HUDEP-2 (cell line): Measurements from ENCODE around the gene GDF7.

ENCODE experiments used
- DNase-seq, 76 experiments: peaks; one replicate each; lab custom pipeline; 2025; ENCODE audit not compliant: unreplicated experiment in 76 of 76; lab: John Stamatoyannopoulos, UW

Gene GDF7

DNA sequence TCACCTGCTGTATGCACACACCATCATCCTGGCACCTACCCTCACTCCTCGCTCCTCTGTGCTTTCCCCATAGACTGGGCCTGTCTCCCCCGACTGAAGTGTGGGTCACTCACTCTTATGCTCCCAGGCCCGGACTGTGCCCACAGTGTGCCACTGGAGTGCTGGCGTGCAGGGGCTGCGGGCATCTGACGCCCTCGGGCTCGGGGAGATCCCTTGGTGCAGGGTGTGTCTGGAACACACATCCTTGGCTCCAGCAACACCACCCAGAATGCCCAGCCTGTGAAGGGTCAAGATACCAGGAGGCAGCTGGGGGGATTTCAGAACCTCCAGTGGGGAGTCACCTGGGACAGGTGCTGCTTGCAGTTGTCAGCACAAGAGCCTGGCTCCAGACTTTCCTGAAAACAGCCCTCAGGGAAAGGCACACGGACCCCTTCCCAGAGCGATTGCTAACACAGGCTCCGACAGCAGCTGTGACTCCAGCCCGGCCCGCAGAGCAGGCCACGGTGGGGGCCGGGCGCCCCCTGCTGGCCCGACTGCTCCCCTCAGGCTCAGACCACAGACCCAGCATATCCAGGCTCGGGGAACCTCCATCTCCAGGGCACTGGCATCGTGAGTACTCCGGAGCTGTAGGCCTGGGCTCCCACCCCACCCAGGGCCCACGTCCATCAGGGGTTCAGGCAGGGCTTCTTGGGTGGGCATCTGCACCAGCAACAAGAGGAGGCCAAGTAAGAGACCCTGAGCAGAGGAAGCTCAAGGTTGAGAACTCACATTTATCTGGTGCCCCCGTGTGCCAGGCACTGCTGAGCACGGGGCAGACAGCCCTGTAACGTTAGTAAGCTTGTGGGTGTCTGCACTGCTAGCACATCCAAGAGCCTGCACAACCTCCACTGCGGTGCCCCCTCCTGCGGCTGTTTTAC is 24.6 kb upstream of the GDF7 start:
- DNase-seq, result peak in 65 of 76 experiments; percentile 2 to 79 (median 46)

DNA sequence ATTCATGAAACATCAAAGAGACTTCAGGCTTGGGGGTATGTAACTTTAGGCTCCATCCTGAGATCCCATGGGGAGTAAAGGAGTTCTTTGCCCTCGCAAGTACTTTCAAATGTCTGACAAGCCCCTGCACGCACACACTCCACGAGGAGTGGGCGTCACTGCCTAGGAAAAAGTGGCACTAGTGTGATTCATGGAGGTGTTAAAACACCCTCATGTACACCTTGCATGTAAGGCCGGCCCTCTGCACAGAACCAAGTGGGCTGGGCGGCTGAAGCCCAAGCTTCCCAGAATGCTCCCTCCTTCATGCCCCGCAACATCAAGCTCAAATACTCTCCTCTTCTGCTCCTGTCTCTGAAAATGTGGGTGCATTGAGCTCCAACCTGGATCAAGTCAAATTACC is 23.9 kb upstream of the GDF7 start:
- DNase-seq, result no peak

DNA sequence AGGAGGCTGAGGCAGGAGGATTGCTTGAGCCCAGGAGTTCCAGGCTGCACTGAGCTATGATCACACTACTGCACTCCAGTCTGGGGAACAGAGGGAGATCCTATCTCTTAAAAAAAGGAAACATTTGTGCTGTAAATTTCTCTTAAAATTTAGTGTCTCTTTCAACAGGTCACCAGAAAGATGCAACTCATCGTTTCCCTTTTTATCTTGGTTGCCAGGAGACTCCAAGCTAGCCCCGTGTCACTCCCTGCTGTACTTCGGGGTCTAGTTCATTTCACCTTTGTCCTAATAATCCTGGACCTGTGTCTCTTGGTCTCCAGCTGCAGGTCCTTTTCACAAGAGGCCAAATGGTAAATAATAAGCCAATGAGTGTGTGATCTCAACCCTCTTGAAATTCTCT is 23.1 kb upstream of the GDF7 start:
- no peak for DNase-seq

DNA sequence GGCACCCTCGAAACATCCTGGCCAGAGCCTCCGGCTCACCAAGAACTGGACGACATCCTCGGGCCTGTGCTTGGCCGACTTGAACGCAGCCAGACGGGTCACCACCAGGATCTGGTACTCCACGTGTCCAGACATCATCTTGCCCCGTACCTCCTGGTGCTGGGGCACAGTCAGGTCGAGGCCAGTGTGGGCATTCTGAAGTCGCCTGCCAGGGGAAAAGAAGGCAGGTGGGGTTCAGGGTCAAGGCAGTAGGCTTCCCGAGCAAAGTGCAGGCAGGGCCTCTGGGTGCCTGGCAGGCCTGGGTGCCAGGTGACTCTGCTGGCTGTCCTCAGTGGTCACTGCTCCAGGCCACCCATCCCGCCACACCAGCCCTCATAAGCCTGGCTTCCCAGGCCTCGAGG is 21.6 kb upstream of the GDF7 start:
- DNase-seq, result no peak

DNA sequence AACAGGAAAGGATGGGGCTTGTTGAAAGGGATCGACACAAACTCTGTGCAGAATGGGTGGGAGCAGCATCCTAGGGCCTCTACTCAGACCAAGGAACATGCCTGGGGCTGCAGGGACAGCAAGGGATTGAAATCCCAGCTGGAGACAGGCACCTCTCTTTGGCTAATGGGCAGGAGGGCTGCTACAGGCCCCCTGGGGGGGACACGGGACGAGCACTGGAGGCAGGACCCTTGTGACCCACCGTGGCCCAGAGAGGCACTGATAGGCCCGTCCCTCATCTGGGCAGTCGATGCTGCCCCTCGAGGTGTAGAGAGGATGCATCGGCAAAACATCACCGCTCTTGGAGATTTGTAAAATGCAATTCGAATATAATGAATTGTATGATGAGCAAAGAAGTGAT is 21.2 kb upstream of the GDF7 start:
- no peak for DNase-seq

DNA sequence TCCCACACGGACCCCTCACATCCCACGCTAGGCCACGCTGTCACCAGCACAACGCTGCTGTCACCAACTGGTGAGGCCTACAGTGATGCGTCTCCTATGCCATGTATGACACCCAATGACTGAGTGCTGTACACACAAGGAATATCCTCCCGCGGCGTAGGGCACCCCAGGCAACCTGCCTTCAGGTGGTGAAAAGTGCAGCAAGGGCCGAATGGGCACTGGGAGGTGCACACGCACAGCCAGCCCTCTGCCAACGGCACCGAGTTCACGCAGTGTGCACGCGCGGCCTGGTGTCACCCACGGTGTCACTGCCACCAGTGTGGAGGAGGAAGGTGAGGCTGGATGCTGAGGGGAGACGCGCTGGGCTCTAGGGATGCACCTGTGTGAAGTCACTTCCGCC is 20.5 kb upstream of the GDF7 start:
- DNase-seq, result no peak

DNA sequence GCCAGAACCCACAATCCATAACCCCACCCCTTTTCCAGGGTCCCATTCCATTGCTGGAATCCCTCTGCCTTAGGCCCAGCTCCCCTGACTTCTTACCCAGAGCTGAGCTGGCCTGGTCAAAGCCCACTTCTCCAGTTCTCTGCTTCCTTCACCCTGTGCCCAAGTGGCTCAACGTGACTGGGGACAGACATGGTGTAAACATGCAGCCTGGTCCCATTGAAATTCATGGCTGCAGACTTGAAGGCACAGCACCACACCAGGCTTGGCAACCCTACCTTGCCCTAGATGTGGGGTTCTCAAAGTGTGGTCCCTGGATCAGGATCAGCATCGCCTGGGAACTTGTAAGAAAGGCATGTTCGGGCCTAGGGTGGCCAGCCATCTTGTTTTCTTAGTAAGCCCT is 19.7 kb upstream of the GDF7 start:
- no peak for DNase-seq

DNA sequence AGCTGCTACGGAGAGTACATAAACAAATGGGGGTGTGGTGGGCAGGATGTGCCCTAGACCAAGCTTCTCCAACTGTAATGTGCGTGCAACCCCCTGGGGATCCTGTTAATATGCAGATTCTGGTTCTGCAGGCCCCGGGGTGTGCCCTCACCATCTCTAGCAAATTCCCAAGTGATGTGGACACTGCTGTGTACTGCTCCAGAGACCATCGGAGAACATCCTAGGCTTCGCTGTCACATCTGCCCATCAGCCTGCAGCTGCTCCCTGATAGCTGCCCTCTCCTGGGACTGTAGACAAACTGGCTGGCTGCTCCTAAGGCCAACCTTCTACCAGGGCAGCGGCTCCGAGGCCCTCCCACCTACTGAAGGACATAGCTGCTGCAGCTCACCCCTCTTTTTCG is 19.2 kb upstream of the GDF7 start:
- no peak for DNase-seq

DNA sequence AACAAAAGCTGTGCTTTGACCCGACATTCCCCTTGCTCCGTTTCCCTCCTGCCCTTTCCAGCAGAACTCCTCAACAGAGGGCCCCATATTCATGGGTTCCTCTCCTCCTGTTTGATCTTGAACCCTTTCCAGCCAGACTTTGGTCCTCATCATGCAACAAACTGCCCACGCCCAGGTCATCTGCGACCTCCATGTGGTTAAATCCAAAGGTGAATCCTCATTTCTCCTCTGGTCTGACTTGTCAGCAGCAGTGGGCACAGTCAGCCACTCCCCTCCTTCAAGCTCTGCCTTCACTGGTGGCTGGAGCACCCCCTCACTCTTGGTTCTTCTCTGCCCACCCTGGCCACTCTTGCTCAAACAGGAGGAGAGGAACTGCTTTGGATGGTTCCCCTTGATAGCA is 18.7 kb upstream of the GDF7 start:
- DNase-seq, result no peak

DNA sequence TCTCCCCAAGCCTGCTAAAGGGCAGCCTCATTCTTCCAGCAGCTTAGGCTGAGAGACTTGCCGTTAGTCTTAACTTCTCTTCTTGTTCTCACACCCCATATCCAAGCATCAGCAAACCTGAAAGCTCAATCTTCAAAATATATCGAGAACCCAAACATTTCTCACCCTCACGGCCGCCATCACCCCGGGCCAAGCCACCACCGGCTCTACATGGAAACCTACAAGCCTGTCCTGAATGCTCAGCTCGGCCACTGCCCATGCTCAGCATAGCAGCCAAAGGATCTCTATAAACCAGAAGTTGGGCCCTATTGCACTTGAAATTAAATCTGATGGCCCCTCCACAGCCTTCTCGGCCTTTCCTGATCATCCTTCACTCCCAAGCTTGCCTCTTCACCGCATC is 18.1 kb upstream of the GDF7 start:
- DNase-seq, result no peak

DNA sequence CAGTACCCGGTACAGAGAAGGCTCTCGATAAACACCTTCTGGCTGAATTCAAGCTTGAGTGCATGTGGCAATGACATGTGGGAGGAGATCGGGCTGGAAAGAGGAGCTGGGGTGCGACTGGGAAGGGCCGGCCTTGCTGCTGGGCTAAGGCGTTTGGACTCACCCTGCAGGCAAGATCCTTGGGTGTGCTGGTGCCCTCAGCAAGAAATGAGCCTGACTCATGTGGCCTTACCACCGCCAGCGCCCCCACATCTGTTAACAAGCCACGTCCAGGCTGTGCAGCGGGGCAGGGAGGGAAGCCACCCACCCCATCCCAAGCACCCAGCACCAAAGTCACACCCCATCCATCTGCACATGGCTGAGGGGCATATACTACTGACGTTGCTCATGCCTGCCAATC is 17.4 kb upstream of the GDF7 start:
- DNase-seq, result no peak

DNA sequence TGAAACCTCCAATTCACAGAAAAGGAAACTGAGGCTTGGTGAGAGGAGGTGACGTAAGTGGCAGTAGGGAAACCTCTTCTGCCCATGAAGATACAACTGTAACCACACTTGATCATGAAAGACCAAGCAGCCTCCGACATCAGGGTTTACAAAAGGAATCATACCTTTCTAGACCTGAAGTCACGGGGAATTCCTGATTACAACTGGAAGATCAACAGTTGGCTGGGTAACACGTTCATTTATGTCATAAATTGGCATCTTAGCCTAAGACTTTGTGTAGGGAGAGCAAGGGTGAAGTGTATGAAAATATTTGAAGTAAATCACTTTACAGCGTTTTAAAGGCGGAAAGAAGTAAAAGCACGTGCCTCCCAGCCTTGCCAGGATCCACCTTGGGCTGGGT is 17.0 kb upstream of the GDF7 start:
- no peak for DNase-seq

DNA sequence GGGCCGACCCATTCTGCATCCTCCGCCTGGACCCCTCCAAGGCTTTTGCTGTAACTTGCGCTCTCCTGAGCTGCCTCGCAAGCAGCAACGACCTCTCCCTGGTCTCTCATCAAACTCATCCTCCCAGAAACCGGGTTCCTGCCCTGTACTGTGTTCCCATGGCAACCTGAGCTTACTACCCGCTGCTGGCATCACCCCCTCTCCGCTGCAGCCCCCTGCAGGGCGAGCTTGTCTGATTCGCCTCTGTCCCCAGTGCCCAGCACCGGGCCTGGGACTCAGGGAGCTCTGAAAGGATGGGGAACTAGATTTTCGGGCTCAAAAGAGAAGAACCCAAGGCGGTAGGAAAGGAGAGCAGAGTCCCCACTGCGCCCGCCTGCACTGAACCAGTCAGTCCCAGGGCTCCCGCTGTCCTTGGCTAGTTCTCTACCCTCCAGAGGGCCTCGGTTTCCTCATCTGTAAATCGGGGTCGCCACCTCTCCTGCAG is 16.5 kb upstream of the GDF7 start:
- peak in 4 of 76 experiments; percentile 9 to 29 (median 15) for DNase-seq

DNA sequence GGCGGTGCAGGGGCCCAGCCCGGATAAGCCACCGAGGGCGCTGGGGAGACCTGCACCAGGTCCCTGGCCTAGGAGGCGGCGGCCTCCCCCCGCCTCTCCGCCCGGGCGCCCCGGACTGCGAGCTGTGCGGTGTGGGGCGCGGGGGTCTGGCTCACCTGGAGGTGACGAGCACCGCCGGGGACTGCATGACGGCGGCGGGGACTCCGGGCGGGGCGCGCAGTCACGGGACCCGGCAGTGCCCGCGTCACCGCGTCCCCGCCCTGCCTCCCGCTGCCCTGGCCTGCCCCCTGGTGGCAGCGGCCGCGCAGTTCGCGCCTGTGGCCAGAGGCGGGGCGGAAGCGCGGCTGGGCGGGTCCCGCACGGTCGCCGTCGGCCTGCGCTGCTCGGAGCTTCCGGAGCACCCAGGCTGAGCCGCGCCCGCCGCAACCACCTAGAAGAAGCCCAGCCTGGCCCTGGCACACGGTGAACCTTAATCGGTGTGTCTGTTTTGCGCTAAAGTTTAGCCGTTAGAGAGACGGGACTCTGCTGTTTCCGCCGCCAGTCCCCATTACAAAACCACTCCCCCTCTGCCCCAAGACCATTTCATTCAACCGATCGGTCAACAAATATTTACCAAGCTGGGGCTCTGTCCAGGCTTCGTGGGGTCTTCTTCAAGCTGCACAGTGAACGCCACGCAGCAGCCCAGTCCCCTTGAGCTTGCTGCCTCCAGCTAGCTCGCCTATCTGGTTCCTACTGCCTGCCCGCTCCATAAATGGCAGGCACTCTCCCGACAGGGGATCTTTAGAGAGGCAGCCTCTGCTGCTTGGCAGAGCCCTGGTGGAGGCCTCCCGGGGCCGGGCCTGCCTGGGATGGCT is 15.8 kb upstream of the GDF7 start, which contains the start of gene HS1BP3:
HS1BP3 (minus strand) TSS at position 222 of the 854 bp plus-strand sequence; CDS start at position 187, 35 bp downstream.
- DNase-seq, result peak in 74 of 76 experiments; percentile 6 to 90 (median 70)

DNA sequence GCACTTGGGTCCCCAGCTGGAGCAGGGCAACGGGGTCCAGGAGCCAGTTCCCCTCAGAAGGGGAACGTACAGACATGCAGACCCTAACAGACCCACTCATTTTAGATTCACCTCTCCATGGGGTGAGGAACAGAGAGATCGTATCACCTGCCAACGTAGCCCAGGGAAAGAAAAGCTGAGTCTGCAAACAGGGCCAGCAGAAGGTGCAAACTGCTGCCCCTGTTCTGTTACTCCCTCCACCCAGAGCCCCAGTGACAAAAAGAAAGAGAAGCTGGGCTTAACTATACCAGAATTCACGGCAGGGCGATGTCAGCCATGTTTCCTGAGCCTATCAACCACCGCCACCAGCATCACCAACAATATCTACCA is 15.2 kb upstream of the GDF7 start:
- no peak for DNase-seq

DNA sequence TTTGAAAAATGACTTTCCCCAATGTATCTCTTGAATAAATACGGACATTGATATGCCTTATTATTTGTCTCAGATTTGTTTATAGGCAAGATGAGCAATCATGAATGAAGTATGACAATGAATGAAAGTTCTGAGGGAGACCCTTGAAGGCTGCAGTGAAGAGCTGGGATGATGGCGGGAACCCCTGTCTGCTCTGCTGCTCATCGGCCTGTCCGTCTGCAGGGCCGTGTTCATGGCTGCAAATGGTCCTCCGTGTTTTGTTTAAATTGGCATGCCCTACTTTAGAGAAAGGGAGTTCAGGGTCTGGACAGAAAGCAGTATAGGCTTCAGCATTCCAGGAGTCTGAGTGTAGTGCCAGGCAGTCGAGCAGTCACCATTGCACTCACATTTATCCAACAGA is 14.8 kb upstream of the GDF7 start:
- DNase-seq, result no peak

DNA sequence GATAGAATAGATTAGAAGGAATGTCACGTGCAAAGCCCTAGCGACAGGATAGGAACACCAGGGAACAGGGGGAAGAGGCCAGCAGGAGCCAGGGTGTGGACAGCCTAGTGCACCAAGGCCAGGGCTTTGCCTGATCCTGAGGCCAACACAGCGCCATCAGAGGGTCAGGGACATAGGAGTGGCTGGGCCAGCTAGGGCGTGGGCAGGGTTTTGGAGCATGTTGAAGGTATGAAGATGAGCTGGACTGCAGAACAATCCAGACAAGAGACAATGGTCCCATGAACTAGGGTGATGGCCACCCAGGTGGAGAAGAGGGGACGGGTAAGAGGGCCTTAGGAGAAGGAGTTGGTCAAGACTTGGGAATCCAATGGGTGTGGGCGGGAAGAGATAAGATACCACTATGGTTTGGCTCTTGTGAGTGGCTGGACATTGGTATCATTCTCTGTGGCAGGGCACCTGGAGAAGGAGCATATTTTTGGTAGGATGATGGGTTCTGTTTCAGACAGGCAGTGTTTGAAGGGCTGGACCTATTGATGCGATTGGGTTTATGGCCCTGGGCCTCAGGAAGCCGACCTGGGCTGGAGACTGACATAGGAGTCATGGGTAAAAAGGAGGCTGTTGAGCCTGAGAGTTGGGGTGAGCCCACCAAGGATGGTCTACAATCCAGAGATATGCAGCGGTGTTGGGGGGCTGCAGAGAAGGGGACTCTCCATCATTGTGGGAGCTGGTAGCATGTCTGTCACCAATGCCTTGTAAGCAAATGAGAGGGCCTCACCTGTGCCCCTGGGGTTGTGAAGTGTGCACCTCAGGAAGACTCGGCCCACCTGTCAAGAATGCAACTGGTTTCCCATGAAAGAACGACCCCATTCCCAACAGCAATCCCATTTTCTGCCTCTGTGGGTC is 14.0 kb upstream of the GDF7 start:
- DNase-seq, result no peak

DNA sequence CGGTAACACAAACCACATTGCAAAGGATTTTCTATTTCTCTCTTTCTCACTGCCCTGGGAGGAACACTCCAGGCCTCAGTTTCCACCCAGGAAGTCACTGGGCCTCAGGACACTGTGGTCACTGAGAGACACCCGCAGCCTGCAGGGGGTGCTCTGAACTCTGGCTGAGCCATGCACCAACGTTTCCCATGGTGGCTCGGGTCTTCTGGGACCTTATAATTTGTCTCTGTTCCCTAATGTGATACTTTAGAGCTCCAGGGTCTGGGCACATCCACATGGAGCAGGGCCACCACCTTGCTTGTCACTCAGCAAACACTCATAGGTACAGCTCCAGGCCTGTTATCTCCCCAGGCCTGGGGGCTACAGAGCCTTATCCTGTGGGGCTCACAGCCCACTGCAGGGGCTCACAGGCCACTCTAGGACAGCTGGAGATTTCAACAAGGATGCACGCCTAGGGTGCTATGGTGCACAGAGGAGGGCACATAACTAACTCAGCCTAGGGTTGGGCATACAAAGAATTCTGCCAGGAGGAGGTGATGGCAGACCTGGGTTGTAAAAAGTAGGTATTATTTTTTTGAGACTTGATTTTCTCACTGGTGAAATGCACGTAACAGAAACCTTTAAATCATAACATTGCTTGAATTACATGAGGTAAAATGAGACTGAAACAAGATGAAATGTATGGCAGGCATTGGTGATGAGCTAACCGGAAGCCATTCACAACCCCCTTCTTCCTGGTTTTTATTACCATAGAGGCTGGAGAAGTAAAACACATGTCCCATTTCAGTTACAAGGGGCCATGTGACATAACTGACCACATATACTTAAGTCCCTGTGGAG is 13.0 kb upstream of the GDF7 start:
- no peak for DNase-seq

DNA sequence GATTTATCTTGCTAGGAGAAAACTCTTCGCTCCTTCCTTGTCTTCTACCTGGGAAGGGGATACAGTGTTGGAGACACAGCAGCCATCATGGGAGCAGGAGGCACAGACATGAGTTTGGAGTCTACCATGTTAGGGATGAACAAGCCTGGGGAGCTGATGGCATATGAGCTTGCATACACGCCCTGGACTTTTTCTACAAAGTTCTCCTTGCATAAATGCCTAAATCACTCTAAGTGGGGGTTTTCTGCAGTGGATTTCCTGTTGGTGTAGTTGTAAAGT is 12.5 kb upstream of the GDF7 start:
- no peak for DNase-seq

DNA sequence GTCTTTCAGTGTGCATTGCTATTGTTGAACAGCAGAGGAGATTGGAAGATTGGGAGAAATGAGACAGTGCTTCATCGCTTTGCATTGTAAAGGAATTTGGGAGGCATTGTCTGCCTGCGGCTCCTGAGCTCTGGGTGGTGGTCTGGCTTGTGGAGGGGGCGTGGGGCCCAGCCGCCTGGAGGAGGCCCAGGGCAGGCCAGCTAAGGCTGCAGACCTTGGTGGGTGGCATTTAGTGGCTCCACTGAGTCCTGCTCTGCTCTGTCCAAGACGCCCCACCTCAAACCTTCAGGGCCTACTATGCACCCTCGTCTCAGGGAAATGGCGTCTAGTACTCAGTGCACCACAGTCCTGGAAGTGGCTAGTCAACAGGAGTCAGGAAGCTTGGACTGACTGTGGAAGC is 10.4 kb upstream of the GDF7 start:
- no peak for DNase-seq
